GM21515 (cell line): ENCODE data around the gene ABLIM2.

Experiments used
- ATAC-seq: cut with Tn5 transposase; IDR thresholded peaks from one replicate; pipeline ENCODE4 v1.9.1; 2021; ENCODE audit not compliant: unreplicated experiment

ABLIM2 gene

GRCh38 chr4:8050555-8051206, 107.9 kb downstream of the ABLIM2 start:
- no peak for ATAC-seq

DNA sequence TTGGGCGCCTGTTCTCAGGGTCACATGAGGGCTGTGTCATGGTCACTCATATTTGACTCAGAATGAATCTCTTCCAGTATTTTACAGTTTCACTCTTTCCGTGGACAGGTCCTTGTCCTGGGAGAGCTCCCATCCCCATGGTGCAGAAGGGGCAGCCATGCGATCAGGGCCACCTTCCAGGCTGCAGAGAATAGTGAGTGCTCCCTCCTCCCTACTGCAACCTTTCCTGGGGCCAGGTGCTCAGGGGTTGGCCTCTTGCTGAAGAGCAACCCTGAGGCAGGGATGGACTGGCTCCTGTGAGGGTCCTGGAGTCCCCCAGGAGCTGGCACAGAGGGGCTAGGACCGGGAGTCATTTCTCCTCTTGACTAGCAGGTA, 108.4 kb downstream of the ABLIM2 start:
- no peak for ATAC-seq

- ATAC-seq, result no peak
Observed at GRCh38 chr4:8048856-8049676, 109.5 kb downstream of the ABLIM2 start.

DNA sequence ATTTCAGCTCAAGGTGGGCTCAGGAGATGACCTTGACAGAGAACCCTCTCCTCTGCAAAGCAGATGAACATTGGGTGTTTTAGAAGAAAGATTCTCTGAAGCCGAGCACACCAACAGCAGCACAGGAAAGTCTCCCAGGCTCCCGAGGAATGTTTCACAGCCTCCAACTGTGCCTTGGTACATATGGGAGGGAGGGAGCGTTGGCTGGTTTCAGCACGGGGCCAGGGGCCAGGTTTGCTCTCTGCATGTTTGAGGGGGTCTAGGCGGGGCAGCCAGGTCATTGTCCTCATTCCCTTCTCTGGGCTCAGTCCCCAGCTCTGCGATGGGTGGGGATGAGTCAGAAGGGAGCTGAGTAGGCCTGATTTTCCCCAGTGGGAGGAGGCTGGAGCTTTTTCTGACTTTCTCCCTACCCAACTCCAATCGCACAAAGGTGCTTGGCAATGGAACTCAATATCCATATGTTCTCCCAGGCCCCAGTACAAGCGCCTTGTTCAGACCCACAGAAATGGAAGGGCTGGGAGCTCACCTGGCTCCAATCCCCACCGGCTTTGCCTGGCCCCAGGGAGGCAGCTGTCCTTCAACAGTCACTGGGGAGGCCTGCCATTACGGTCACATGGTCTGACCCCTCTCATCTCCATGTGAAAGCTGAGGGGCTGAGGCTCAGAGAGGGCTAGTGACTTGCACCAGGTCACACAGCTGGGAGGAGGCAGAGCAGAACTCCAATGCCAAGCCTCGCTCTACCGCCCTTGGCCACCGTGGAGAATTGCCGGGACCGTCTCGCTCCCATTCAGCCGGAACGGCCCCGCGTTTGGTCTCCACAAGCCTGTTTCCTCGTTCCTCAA, 110.6 kb downstream of the ABLIM2 start:
- ATAC-seq, result no peak

- no peak for ATAC-seq
Observed at GRCh38 chr4:8046925-8047541, 111.6 kb downstream of the ABLIM2 start.

DNA sequence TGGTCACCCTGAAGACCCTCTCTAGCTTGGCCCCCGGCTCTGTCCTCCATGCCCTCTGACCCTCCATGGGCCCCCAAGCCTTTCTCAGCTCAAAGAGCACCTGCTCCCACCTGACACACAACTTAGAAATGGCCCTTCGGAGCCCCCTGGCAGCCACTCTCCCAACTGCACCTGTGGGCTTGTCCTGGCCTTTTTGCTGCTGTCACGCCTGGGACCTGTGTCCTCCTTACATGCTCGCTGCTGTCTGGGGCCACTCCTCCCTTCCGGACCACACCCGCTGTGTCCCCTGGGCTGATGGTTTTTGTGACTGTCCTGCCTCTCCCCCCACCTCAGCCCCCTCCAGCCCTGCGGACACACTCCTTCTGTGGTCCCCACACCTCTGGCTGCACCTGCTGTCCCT, 112.7 kb downstream of the ABLIM2 start:
- ATAC-seq, result no peak

GRCh38 chr4:8044699-8045098, 113.9 kb downstream of the ABLIM2 start:
- no peak for ATAC-seq

DNA sequence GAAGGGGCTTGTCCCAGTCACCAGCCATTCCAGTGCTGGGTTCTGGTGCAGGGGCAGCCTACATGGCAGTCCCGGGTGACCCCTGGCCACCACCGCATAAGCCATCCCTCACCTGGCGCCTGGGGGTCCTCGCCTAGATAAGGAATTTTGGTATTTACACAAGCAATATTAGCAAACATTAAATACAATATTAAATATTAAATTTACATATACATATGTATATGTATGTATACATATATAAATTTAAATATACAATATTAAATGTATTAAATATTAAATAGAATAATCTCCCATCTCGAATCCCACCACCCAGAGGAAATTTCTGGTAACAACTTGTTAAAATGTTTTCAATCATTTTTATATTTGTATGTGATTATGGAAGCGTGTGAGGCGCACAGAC, 114.4 kb downstream of the ABLIM2 start:
- no peak for ATAC-seq

- no peak for ATAC-seq
Observed at GRCh38 chr4:8043596-8043995, 115.0 kb downstream of the ABLIM2 start.

DNA sequence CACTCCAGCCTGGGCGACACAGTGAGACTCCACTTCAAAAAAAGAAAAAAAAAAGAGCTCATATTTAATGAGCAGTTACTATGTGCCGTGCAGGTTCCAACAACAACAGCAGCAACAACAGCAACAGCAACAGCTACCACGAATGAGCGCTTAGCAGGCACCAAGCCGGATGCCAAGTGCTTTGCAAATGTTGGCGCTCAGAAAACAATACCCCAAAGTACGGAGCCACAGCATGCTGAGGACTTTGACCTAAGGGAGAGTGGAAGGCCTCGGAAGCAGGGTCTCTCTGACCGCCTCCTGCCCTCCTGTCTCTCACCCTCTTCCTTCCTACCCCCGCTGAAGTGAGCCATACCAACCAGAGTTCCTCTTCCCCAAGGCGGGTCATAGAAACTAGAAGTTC, 116.7 kb downstream of the ABLIM2 start:
- no peak for ATAC-seq

GRCh38 chr4:8041172-8041571, 117.4 kb downstream of the ABLIM2 start:
- ATAC-seq, result no peak

DNA sequence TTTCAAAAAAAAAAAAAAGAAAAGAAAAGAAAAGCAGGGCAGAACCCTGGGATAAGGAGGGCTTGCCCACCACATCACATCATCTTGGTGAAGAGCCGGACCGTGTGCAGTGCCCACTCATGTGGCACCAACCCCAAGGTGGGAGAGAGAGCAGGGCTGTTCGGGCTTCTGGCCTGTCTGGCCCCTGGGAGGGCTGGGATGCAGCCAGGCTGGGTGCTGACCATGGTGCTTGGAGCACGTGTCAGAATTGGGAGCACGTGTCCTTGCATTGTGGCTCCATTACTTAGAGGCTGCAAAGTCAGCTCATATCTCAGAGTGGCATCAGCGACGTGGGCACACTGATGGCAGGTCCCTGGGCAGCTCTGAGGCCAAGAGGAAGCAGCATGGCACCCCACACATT, 118.0 kb downstream of the ABLIM2 start:
- no peak for ATAC-seq

GRCh38 chr4:8039853-8040252, 118.8 kb downstream of the ABLIM2 start:
- ATAC-seq, result no peak

- no peak for ATAC-seq
Observed at GRCh38 chr4:8039290-8039689, 119.3 kb downstream of the ABLIM2 start.

DNA sequence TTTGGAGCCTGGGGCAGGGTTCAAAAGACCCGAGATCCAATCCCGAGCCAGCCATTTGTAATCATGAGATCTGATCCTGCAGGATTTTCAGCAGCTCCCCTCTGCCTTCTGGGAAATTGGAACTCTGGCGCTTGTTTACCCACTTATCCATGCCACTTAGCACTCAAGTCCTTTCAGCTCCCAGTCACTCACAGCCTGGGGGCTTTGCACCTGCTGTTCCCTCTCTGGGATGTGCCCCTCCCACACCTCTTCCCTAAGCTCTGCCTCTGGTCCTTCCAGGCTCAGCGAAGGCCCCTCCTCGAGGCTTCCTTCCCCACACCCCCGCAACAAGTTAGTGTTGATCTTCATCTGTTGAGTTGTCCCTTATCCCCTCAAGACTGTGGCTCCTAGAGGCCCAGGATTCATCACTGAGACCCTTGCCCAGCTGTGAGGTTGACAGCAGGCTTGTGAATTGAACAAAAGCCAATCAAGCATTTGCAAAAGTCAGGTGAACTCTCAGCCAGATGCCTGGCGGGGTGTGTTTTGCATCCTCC, 119.8 kb downstream of the ABLIM2 start:
- no peak for ATAC-seq

DNA sequence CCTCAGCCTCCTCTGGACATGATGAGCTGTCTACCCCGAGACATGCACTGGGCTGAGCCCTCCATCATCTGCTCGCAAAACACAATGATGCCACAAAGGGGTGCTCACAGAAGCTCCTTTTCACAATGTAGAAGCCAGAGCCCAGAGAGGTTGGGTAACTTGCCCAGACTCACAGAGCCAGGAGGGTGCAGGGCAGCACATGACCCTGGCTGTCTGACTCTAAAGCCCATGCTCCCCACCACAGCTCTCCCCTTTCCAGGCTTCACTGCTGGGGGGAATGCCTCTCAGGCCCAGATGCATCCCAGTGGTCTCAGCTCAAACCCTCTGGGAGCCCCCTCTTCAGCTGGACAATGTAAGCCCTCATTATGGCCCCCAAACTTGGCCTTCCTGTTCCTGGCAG, 120.5 kb downstream of the ABLIM2 start:
- no peak for ATAC-seq

GRCh38 chr4:8037150-8037769, 121.4 kb downstream of the ABLIM2 start:
- ATAC-seq, result no peak

DNA sequence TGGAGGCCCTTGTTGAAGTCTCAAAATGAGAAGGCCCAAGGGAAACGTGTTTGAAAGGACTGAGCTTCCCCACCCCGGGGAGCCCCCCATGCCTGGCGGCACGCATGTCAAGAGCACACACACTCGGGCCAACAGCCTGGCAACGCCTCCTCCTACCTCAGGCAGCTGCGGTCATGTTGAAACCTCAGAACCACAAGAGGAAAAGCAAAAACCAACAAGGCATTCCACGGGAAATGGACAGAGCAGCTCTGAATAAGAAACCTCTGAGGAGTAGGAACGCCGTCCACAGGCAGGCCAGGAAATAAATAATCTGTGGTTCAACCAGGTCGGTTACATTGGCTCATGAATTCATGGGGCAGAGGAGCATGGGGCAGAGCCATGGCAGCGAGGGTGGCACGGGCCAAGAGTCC, 123.2 kb downstream of the ABLIM2 start:
- no peak for ATAC-seq

DNA sequence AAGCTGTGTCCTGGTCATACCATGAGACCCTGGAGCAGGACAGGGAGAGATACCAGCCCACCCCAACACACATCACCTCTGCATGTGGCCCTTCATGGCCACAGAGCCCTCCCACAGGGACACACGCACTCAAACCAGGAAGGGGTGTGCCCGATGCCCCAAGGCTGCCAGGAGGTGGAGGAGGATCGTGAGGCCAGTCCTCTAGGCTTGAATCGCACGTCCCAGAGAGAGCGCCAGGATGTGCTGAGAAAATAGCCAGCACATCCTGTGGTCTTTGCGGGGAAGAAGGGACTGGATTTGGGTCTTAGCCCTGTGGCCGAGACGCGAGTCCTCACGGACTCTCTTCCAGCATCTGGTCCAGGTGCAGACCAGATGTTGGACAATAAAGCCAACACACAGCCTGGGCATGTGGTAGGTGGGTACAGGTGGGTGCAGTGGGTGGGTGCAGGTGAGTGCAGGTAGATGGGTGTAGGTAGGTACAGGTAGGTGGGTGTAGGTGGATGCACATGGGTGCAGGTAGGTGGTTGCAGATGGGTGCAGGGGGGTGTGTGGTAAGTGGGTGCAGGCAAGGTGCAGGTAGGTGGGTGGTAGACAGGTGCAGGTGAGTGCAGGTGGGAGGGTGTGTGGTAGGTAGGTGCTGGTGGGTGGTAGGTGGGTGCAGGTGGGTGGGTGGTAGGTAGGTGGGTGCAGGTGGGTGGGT, 124.6 kb downstream of the ABLIM2 start:
- no peak for ATAC-seq
